ENCODE measurements around the gene ERRFI1. TPM values are rescaled to one million over a fixed set of nuclear protein-coding genes. Genes with fewer than 3 reads are reported as not detected.
A peak's percentile ranks its signal among the peaks of the same experiment; 100 is the strongest.

The ERRFI1 gene
- total and polyA plus RNA-seq, 2 of the 8 experiments (the other 6 are each of a cell fraction or from before 2014, with no cell fraction given): 23.4 to 46.1 TPM

GRCh38 chr1:8027748-8028570 lies 1.9 kb upstream of the ERRFI1 start:
- no peak overlapping the region for H3K14ac ChIP-seq (ENCODE audit: insufficient read length)
- no peak for TF ChIP-seq BRCA1 (IDR thresholded peaks at IDR 0.05; ENCODE audit: low read depth, low read length)
- no peak for TF ChIP-seq SUZ12 (IDR thresholded peaks at IDR 0.05; ENCODE audit: low read length)
- TF ChIP-seq CBX8 (IDR thresholded peaks at IDR 0.05; ENCODE audit: borderline replicate concordance, low read depth, low read length): no peak
- no peak for TF ChIP-seq ZNF274 (IDR thresholded peaks at IDR 0.05; ENCODE audit: borderline replicate concordance, extremely low read depth, low read length)
- TF ChIP-seq CBX5 (IDR thresholded peaks at IDR 0.05; ENCODE audit: low read depth, low read length): no peak
- TF ChIP-seq HDAC6 (IDR thresholded peaks at IDR 0.05; ENCODE audit: low read depth, low read length): no peak
- H3K4me3 ChIP-seq (ENCODE audit: extremely low read depth in 1 of 4, insufficient read depth in 2 of 4, low read depth in 3 of 4, low read length in 4 of 4): peak overlapping the region in 1 of 4 experiments; percentile 85; a peak in 1 of 8 replicates
- H2BK120ac ChIP-seq (replicated peaks; ENCODE audit: low read depth, low read length): no peak overlapping the region
- H3K36me3 ChIP-seq (ENCODE audit: control insufficient read depth in 2 of 4, insufficient read depth in 4 of 4, low read length in 3 of 4): no peaks in the 10 kb centered on the region
- FAIRE-seq: no peak
- POLR2A ChIA-PET (ENCODE audit: partially characterized antibody): interaction anchor here (0.6 to 3.0 kb wide), 10 partner anchors 9 to 290 kb away, joined by 3 to 12 read pairs (median 3); partner anchors contain the start of gene SLC45A1
- H4K20me1 ChIP-seq (replicated peaks in 1 of 2; ENCODE audit: control insufficient read depth in 1 of 2, insufficient read depth in 2 of 2, low read length in 2 of 2): peaks cover 8 to 12% of the 10 kb centered on the region in 2 experiments
- peak overlapping the region; percentile 97 to 100; a peak in 2 of 4 replicates for H3K4me2 ChIP-seq (ENCODE audit: insufficient read depth in 1 of 2, low read depth in 2 of 2, low read length in 2 of 2)
- H3K4ac ChIP-seq (replicated peaks; ENCODE audit: insufficient read length, low read depth, low read length): no peak overlapping the region
- H2BK12ac ChIP-seq (ENCODE audit: low read depth, low read length): no peak overlapping the region
- H3K27ac ChIP-seq (ENCODE audit: low read depth, low read length): no peak overlapping the region
- peaks cover 11 to 25% (median 18%) of the 10 kb centered on the region in 4 experiments for H3K4me1 ChIP-seq (replicated peaks in 1 of 4; ENCODE audit: control insufficient read depth in 3 of 4, insufficient read depth in 4 of 4, low read length in 3 of 4)
- H2AFZ ChIP-seq (ENCODE audit: low read length): no peak overlapping the region
- no peak for DNase-seq (ENCODE audit: low read depth in 1 of 2, low spot score in 2 of 2)
- 63% methylated on average over 8 of the region's 8 CpGs; no CpG with 5 or more reads in 1 of the 2 experiments for WGBS, 2 experiments (ENCODE audit: extremely low coverage in 1 of 2, insufficient coverage in 1 of 2, insufficient read length in 1 of 2, insufficient replicate concordance in 2 of 2, low coverage in 1 of 2, low lambda C conversion rate in 2 of 2, missing lambda C conversion rate in 1 of 2)
- H3K9me3 ChIP-seq (ENCODE audit: insufficient read depth in 2 of 2, low read depth in 1 of 2, low read length in 1 of 2): no peaks in the 10 kb centered on the region
- peaks cover 0 to 8% (median 6%) of the 10 kb centered on the region in 4 experiments; a peak in 5 of 7 replicates for H3K27me3 ChIP-seq (replicated peaks in 1 of 4; ENCODE audit: control insufficient read depth in 3 of 4, extremely low read depth in 1 of 4, insufficient read depth in 3 of 4, low read length in 3 of 4)
- no peak overlapping the region for H3K9ac ChIP-seq (replicated peaks in 1 of 4; ENCODE audit: extremely low read depth in 1 of 4, low read depth in 3 of 4, low read length in 3 of 4)
- H3K23ac ChIP-seq (ENCODE audit: insufficient read length): no peak overlapping the region
- no peak overlapping the region for H3K56ac ChIP-seq (replicated peaks; ENCODE audit: insufficient read length, low read depth, low read length)
- H3K23me2 ChIP-seq (ENCODE audit: low read depth, low read length): peaks cover 8% of the 10 kb centered on the region
- no peaks in the 10 kb centered on the region for H3K79me1 ChIP-seq (ENCODE audit: low read depth, low read length)
- H3K79me2 ChIP-seq (ENCODE audit: control insufficient read depth in 1 of 2, insufficient read depth in 2 of 2, low read length in 2 of 2): peaks cover 12 to 29% of the 10 kb centered on the region in 2 experiments
- H4K91ac ChIP-seq (replicated peaks; ENCODE audit: insufficient read length, low read length): no peak overlapping the region
- H4K8ac ChIP-seq (ENCODE audit: extremely low read depth, insufficient read depth, low read length): no peak overlapping the region
- H2BK20ac ChIP-seq (ENCODE audit: low read length): no peak overlapping the region
- H3K18ac ChIP-seq (ENCODE audit: extremely low read depth, low read length): no peak overlapping the region
- CTCF ChIA-PET (ENCODE audit: partially characterized antibody): interaction anchor here (0.6 to 1.8 kb wide), 10 partner anchors 12 to 322 kb away, joined by 3 to 9 read pairs (median 4); no protein-coding TSS in a partner anchor
- H4K5ac ChIP-seq (ENCODE audit: insufficient read length, low read depth, low read length): no peak overlapping the region
- no peak overlapping the region for H2BK5ac ChIP-seq (ENCODE audit: low read depth, low read length)
- H2AK5ac ChIP-seq (ENCODE audit: low read depth, low read length): no peak overlapping the region
- H2BK15ac ChIP-seq (ENCODE audit: low read length): no peak overlapping the region

Measured in H1 (cell line).